PC-9 (cell line): ENCODE measurements around the gene COTL1. TPM values are rescaled to one million over a fixed set of nuclear protein-coding genes. Genes with fewer than 3 reads are reported as not detected.
A peak's percentile ranks its signal among the peaks of the same experiment; 100 is the strongest.

Experiments
- BruUV-seq: library from RNA; stranded (reverse); fragments of 400-500 nt; replicated peaks from 2 replicates; lab custom pipeline; 2021; lab: Mats Ljungman, UMichigan
- CTCF ChIA-PET: fragments of 300-600 bp; sonication (Branson Sonifier 250); formaldehyde crosslinking; loops from one replicate; lab custom pipeline; 2022; ENCODE audit warnings: antibody characterized with exemption; lab: Charles Lee
- POLR2A ChIA-PET: fragments of 300-600 bp; sonication (Branson Sonifier 250); formaldehyde crosslinking; loops from one replicate; lab custom pipeline; 2022; ENCODE audit warnings: antibody characterized with exemption; ENCODE audit not compliant: unreplicated experiment; lab: Charles Lee
- DNase-seq, 2 experiments: peaks; one replicate each; pipeline versions ENCODE4 v3.0.0 to v3.0.0-alpha.2; 2015 to 2022; ENCODE audit warnings: mixed read lengths in 1 of 2
- H2AFZ ChIP-seq: fragments of 200-600 bp; sonication (generic); 2 replicates; pipeline ENCODE4 v1.8.1; 2017; ENCODE audit warnings: antibody characterized with exemption
- H3F3A ChIP-seq: fragments of 200-600 bp; sonication (generic); 2 replicates; pipeline ENCODE4 v1.8.1; 2017; ENCODE audit warnings: antibody characterized with exemption, mild to moderate bottlenecking, low read depth; ENCODE audit not compliant: insufficient read depth
- H3K27ac ChIP-seq: fragments of 200-600 bp; sonication (generic); 2 replicates; pipeline ENCODE4 v1.6.1; 2016; ENCODE audit warnings: mixed run types
- H3K27me3 ChIP-seq: fragments of 200-600 bp; sonication (generic); 2 replicates; pipeline ENCODE4 v1.6.1; 2016; ENCODE audit warnings: low read depth, mixed run types; ENCODE audit not compliant: insufficient read depth
- H3K36me3 ChIP-seq: fragments of 200-600 bp; sonication (generic); 2 replicates; pipeline ENCODE4 v1.6.1; 2016; ENCODE audit warnings: low read depth, mixed run types
- H3K4me1 ChIP-seq: fragments of 200-600 bp; sonication (generic); replicated peaks from 2 replicates; pipeline ENCODE4 v1.6.1; 2016; ENCODE audit warnings: mixed run types; ENCODE audit not compliant: insufficient read depth
- H3K4me2 ChIP-seq: fragments of 200-600 bp; sonication (generic); 2 replicates; pipeline ENCODE4 v1.6.1; 2017; ENCODE audit warnings: mixed run types
- H3K4me3 ChIP-seq: fragments of 200-600 bp; sonication (generic); 2 replicates; pipeline ENCODE4 v1.6.1; 2016; ENCODE audit warnings: mixed run types
- H3K79me2 ChIP-seq: fragments of 200-600 bp; sonication (generic); 2 replicates; pipeline ENCODE4 v1.6.1; 2017; ENCODE audit warnings: low read depth, mixed run types
- H3K9me2 ChIP-seq: fragments of 200-600 bp; sonication (generic); 2 replicates; pipeline ENCODE4 v1.8.1; 2017; ENCODE audit warnings: mild to moderate bottlenecking; ENCODE audit not compliant: insufficient read depth
- H3K9me3 ChIP-seq: fragments of 200-600 bp; sonication (generic); 2 replicates; pipeline ENCODE4 v1.8.1; 2016; ENCODE audit warnings: low read depth; ENCODE audit not compliant: insufficient read depth
- H4K20me1 ChIP-seq: fragments of 200-600 bp; sonication (generic); 2 replicates; pipeline ENCODE4 v1.8.1; 2017; ENCODE audit not compliant: insufficient read depth
- CTCF ChIP-seq: fragments of 200-600 bp; sonication (generic); conservative IDR thresholded peaks from 2 replicates; pipeline ENCODE4 v1.6.1; 2017; ENCODE audit warnings: mixed run types, antibody characterized with exemption, mild to moderate bottlenecking, moderate library complexity
- EZH2 ChIP-seq: fragments of 200-600 bp; sonication (generic); IDR thresholded peaks from 2 replicates; pipeline ENCODE4 v1.8.0; 2017; ENCODE audit warnings: antibody characterized with exemption, low read depth
- intact Hi-C: fragments of 100-400 bp; cut with micrococcal nuclease; formaldehyde crosslinking; loops from one replicate; pipeline ENCODE4 v1.10.0; 2022; ENCODE audit not compliant: unreplicated experiment
- total RNA-seq: library from RNA; stranded (reverse); gene quantifications from 2 replicates; pipeline ENCODE4 v1.2.3, GENCODE V29; 2021

COTL1 gene
- total RNA-seq, 1 experiment from 2014 or later, result 512 TPM

- H3K9me2 ChIP-seq, result no peaks in the 10 kb centered on the region
Measured at GRCh38 chr16:84603940-84604339, 13.9 kb downstream of the COTL1 start.

GRCh38 chr16:84603140-84603816 is 14.6 kb downstream of the COTL1 start:
- TF ChIP-seq EZH2 (no peak), CTCF (no peak)
- ChIA-PET CTCF (interaction anchor here (0.5 kb wide), 1 partner anchor 66 kb away, joined by 3 read pairs; no protein-coding TSS in a partner anchor), POLR2A (interaction anchor here (0.6 to 1.0 kb wide), 3 partner anchors 16 to 468 kb away, joined by 3 to 4 read pairs (median 3); no protein-coding TSS in a partner anchor)
- Histone ChIP-seq H3K79me2 (peaks cover 91% of the 10 kb centered on the region), H3K9me2 (no peaks in the 10 kb centered on the region), H3K27me3 (no peaks in the 10 kb centered on the region), H4K20me1 (peaks cover 88% of the 10 kb centered on the region), H3K27ac (peak overlapping the region; percentile 32; the same call in 1 of the 2 replicates), H3K4me1 (peaks cover 16% of the 10 kb centered on the region; the same call in 1 of the 2 replicates), H3K4me2 (no peak overlapping the region), H3K4me3 (no peak overlapping the region), H3F3A (peaks cover 29% of the 10 kb centered on the region; the same call in 1 of the 2 replicates), H3K36me3 (peaks cover 7% of the 10 kb centered on the region; the same call in 1 of the 2 replicates), H2AFZ (no peak overlapping the region), H3K9me3 (no peaks in the 10 kb centered on the region)
- BruUV-seq, result no TSS peak
- intact Hi-C loops, result loop anchor here (1.0 to 5.0 kb wide), 3 partner anchors 15 to 92 kb away; partner anchors contain the start of gene COTL1
- DNase-seq, result peak in 1 of 2 experiments; percentile 61

More at GRCh38 chr16:84603940-84604339, 13.9 kb downstream of the COTL1 start:
- intact Hi-C loops, result loop anchor here (1.0 to 5.0 kb wide), 3 partner anchors 14 to 93 kb away; partner anchors contain the start of gene COTL1
- no peaks in the 10 kb centered on the region for H3K9me3 ChIP-seq
- no peak for TF ChIP-seq EZH2
- TF ChIP-seq CTCF, result no peak
- ChIA-PET POLR2A (interaction anchor here (0.6 kb wide), 1 partner anchor 469 kb away, joined by 4 read pairs; no protein-coding TSS in a partner anchor), CTCF (no interaction called here)
- H3K79me2 ChIP-seq, result peaks cover 95% of the 10 kb centered on the region
- H3K4me2 ChIP-seq, result no peak overlapping the region
- no peak for DNase-seq
- no peak overlapping the region for H3K4me3 ChIP-seq
- H3K36me3 ChIP-seq, result peaks cover 7% of the 10 kb centered on the region; the same call in 1 of the 2 replicates
- peaks cover 93% of the 10 kb centered on the region for H4K20me1 ChIP-seq
- BruUV-seq, result no TSS peak
- no peak overlapping the region for H3K27ac ChIP-seq
- peaks cover 30% of the 10 kb centered on the region; the same call in 1 of the 2 replicates for H3F3A ChIP-seq
- H2AFZ ChIP-seq, result no peak overlapping the region
- H3K4me1 ChIP-seq, result peaks cover 16% of the 10 kb centered on the region; the same call in 1 of the 2 replicates
- no peaks in the 10 kb centered on the region for H3K27me3 ChIP-seq

- POLR2A ChIA-PET, result no interaction called here
- Histone ChIP-seq H4K20me1 (peaks cover 88% of the 10 kb centered on the region), H3K9me3 (no peaks in the 10 kb centered on the region), H3K79me2 (peaks cover 91% of the 10 kb centered on the region), H3K9me2 (no peaks in the 10 kb centered on the region), H3K27ac (no peak overlapping the region), H3K4me1 (peaks cover 16% of the 10 kb centered on the region; the same call in 1 of the 2 replicates), H3F3A (peaks cover 26% of the 10 kb centered on the region; the same call in 1 of the 2 replicates), H3K27me3 (no peaks in the 10 kb centered on the region), H2AFZ (no peak overlapping the region), H3K4me2 (no peak overlapping the region), H3K36me3 (peaks cover 12% of the 10 kb centered on the region; the same call in 1 of the 2 replicates), H3K4me3 (no peak overlapping the region)
- no peak for DNase-seq
- TF ChIP-seq EZH2, result no peak
- intact Hi-C loops, result loop anchor here (5.0 kb wide), 1 partner anchor 68 kb away; no protein-coding TSS in a partner anchor
- TSS peak; percentile 6 for BruUV-seq
- CTCF ChIA-PET, result no interaction called here
Measured at GRCh38 chr16:84600343-84601229, 17.3 kb downstream of the COTL1 start.
